Neural cell (in vitro differentiated cells): ENCODE results near the gene DNA2.

Source experiments
- CTCF ChIP-seq: fragments of 450-650 bp; IDR thresholded peaks from 2 replicates; pipeline ENCODE4 v1.5.1; 2014; ENCODE audit warnings: antibody characterized with exemption, mild to moderate bottlenecking, moderate library complexity; ENCODE audit not compliant: poor library complexity, severe bottlenecking
- POLR2AphosphoS5 ChIP-seq: IDR thresholded peaks from 2 replicates; pipeline ENCODE4 v1.6.1; 2012
- RAD21 ChIP-seq: fragments of 450-650 bp; conservative IDR thresholded peaks from 2 replicates; pipeline ENCODE4 v1.6.1; 2014; ENCODE audit warnings: antibody characterized with exemption, mild to moderate bottlenecking, moderate library complexity

DNA sequence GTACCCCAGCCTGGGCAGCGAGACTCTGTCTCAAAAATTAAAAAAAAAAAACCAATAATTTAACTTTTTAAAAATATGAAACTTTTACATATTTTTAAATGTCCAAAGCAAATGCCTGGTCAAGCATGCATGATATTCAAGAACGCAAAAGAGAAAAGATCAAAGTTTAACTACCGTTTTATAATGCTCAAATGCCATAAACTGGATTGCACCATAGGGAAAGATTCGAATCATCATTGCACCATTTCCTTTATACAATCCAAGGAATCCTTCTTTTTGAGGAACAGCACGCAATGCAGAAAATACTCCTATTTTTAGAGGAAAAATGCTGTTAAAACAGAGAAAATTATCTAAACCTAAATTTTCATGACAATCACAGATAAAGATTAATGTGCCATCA is 34.6 kb upstream of the DNA2 start:
- TF ChIP-seq RAD21 (no peak), POLR2AphosphoS5 (no peak), CTCF (no peak)
